ENCODE measurements around the gene DCAF4L1.

The DCAF4L1 gene

GRCh38 chr4:41963105-41963504 is 18.5 kb upstream of the DCAF4L1 start:
- Histone ChIP-seq H3K9ac (ENCODE audit: low read length) (no peak overlapping the region), H3K27me3 (ENCODE audit: control insufficient read depth, insufficient read depth, low read length) (no peaks in the 10 kb centered on the region), H3K9me3 (ENCODE audit: control insufficient read depth, low read length) (no peaks in the 10 kb centered on the region), H3K4me3 (ENCODE audit: low read length) (no peak overlapping the region), H3K4me1 (ENCODE audit: control insufficient read depth, insufficient read depth, low read length) (no peaks in the 10 kb centered on the region), H3K36me3 (ENCODE audit: control insufficient read depth, insufficient read depth, low read length) (no peaks in the 10 kb centered on the region)

DNA sequence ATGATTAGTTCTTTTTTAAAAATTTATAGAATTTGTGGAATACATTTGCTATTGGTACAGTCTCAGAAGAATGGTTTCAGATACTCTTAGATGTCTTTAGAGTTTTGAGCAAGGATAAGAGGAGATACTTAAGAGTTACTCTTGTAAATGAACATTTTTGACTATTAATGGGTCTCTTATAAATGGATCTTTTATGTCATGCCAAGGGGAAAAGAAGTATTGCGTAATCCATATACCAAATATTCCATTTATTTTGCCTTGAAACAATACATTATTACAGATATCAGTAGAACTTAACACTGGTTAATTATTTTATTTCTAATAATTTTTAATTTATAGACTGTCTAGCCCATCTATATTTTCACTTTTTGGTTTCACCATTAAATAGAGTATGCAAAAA is 17.2 kb upstream of the DCAF4L1 start:
- Histone ChIP-seq H3K9ac (ENCODE audit: low read length) (no peak overlapping the region), H3K4me3 (ENCODE audit: low read length) (no peak overlapping the region), H3K36me3 (ENCODE audit: control insufficient read depth, insufficient read depth, low read length) (no peaks in the 10 kb centered on the region), H3K9me3 (ENCODE audit: control insufficient read depth, low read length) (no peaks in the 10 kb centered on the region), H3K4me1 (ENCODE audit: control insufficient read depth, insufficient read depth, low read length) (no peaks in the 10 kb centered on the region), H3K27me3 (ENCODE audit: control insufficient read depth, insufficient read depth, low read length) (no peaks in the 10 kb centered on the region)

DNA sequence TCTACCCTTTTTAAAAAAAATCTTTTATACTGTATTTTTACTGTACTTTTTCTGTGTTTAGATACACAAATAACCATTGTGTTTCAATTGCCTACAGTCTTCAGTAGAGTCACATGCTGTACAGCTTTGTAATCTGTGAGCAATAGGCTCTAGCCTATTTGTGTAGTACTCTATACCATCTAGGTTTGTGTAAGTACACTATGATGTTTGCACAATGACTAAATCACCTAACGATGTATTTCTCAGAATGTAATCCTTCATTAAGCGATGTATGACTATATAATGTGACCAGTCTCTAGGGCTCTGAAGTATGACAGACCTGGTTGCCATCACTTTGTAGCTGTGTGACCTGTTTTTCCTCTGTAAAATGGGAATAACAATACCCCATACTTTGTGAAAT is 14.2 kb upstream of the DCAF4L1 start:
- Histone ChIP-seq H3K9me3 (ENCODE audit: control insufficient read depth, low read length) (no peaks in the 10 kb centered on the region), H3K4me1 (ENCODE audit: control insufficient read depth, insufficient read depth, low read length) (no peaks in the 10 kb centered on the region), H3K27me3 (ENCODE audit: control insufficient read depth, insufficient read depth, low read length) (no peaks in the 10 kb centered on the region), H3K9ac (ENCODE audit: low read length) (no peak overlapping the region), H3K4me3 (ENCODE audit: low read length) (no peak overlapping the region), H3K36me3 (ENCODE audit: control insufficient read depth, insufficient read depth, low read length) (no peaks in the 10 kb centered on the region)

DNA sequence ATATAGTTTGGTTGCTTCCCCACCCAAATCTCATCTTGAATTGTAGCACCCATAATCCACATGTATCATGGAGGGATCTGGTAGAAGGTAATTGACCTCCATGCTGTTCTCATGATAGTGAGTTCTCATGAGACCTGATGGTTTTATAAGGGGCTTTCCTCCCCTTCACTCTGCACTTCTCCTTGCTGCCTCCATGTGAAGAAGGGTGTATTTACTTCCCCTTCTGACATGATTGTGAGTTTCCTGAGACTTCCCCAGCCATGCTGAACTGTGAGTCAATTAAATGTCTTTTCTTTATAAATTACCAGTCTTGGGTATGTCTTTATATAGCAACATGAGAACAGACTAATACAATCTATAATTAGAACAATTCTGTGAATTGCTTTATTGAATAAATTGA is 11.9 kb upstream of the DCAF4L1 start:
- no peaks in the 10 kb centered on the region for H3K27me3 ChIP-seq (ENCODE audit: control insufficient read depth, insufficient read depth, low read length)

GRCh38 chr4:41975341-41975740 is 6.2 kb upstream of the DCAF4L1 start:
- Histone ChIP-seq H3K4me1 (ENCODE audit: control insufficient read depth, insufficient read depth, low read length) (no peaks in the 10 kb centered on the region), H3K9me3 (ENCODE audit: control insufficient read depth, low read length) (no peaks in the 10 kb centered on the region), H3K4me3 (ENCODE audit: low read length) (no peak overlapping the region), H3K27me3 (ENCODE audit: control insufficient read depth, insufficient read depth, low read length) (no peaks in the 10 kb centered on the region), H3K9ac (ENCODE audit: low read length) (no peak overlapping the region), H3K36me3 (ENCODE audit: control insufficient read depth, insufficient read depth, low read length) (no peaks in the 10 kb centered on the region)

More for the DNA sequence above, 11.9 kb upstream of the DCAF4L1 start:
- Histone ChIP-seq H3K4me1 (ENCODE audit: control insufficient read depth, insufficient read depth, low read length) (no peaks in the 10 kb centered on the region), H3K9me3 (ENCODE audit: control insufficient read depth, low read length) (no peaks in the 10 kb centered on the region), H3K9ac (ENCODE audit: low read length) (no peak overlapping the region), H3K36me3 (ENCODE audit: control insufficient read depth, insufficient read depth, low read length) (no peaks in the 10 kb centered on the region), H3K4me3 (ENCODE audit: low read length) (no peak overlapping the region)

- Histone ChIP-seq H3K4me3 (ENCODE audit: low read length) (no peak overlapping the region), H3K9ac (ENCODE audit: low read length) (no peak overlapping the region), H3K27me3 (ENCODE audit: control insufficient read depth, insufficient read depth, low read length) (no peaks in the 10 kb centered on the region), H3K9me3 (ENCODE audit: control insufficient read depth, low read length) (no peaks in the 10 kb centered on the region), H3K4me1 (ENCODE audit: control insufficient read depth, insufficient read depth, low read length) (no peaks in the 10 kb centered on the region), H3K36me3 (ENCODE audit: control insufficient read depth, insufficient read depth, low read length) (no peaks in the 10 kb centered on the region)
Observed at GRCh38 chr4:41976775-41977516, 4.6 kb upstream of the DCAF4L1 start.

DNA sequence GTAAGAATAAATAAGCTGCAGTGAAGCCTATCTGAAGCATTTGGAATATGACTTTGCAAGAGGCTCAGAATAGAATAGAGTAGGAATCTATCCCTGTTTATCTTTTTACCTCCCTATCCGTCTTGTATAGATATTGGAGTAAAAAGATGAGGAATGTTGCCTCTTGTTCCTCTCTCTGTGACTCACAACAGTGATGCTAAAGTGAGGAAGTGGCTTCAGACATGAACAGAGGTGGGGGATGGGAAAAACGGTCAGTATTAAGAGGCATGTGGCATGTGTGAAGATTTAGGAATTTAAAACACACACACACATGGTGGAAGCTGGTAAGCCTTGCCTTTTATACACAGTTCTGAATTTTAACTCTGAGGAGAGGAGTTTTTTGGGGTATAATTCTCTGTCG is 3.8 kb upstream of the DCAF4L1 start:
- Histone ChIP-seq H3K4me3 (ENCODE audit: low read length) (no peak overlapping the region), H3K27me3 (ENCODE audit: control insufficient read depth, insufficient read depth, low read length) (no peaks in the 10 kb centered on the region), H3K9ac (ENCODE audit: low read length) (no peak overlapping the region), H3K4me1 (ENCODE audit: control insufficient read depth, insufficient read depth, low read length) (no peaks in the 10 kb centered on the region), H3K36me3 (ENCODE audit: control insufficient read depth, insufficient read depth, low read length) (no peaks in the 10 kb centered on the region), H3K9me3 (ENCODE audit: control insufficient read depth, low read length) (no peaks in the 10 kb centered on the region)

- no peaks in the 10 kb centered on the region for H3K9me3 ChIP-seq (ENCODE audit: control insufficient read depth, low read length)
- H3K36me3 ChIP-seq (ENCODE audit: control insufficient read depth, insufficient read depth, low read length): no peaks in the 10 kb centered on the region
- H3K9ac ChIP-seq (ENCODE audit: low read length): no peak overlapping the region
- H3K4me1 ChIP-seq (ENCODE audit: control insufficient read depth, insufficient read depth, low read length): no peaks in the 10 kb centered on the region
- no peak overlapping the region for H3K4me3 ChIP-seq (ENCODE audit: low read length)
- H3K27me3 ChIP-seq (ENCODE audit: control insufficient read depth, insufficient read depth, low read length): no peaks in the 10 kb centered on the region
Observed at GRCh38 chr4:41982716-41983115, 1.2 kb downstream of the DCAF4L1 start.

DNA sequence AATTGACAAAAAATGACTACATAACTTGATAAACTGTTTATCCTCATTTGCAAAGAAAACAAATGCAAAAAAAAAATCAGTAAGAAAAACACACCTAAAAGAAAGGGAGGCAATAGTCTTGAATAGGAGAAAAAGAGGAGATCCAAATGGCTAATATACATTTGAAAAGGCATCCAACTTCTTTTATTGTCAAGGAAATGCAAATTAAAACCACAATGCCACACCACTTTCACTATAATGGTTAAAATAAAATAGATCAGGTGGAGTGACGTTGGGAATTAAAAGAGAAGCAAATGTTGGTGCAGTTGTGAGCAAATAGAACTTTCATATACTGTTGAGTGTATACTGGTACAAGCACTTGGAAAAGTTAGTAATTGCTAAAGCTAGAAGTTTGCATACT is 3.6 kb downstream of the DCAF4L1 start:
- H3K27me3 ChIP-seq (ENCODE audit: control insufficient read depth, insufficient read depth, low read length): no peaks in the 10 kb centered on the region
- H3K9me3 ChIP-seq (ENCODE audit: control insufficient read depth, low read length): no peaks in the 10 kb centered on the region
- H3K4me1 ChIP-seq (ENCODE audit: control insufficient read depth, insufficient read depth, low read length): no peaks in the 10 kb centered on the region
- H3K4me3 ChIP-seq (ENCODE audit: low read length): no peak overlapping the region
- H3K36me3 ChIP-seq (ENCODE audit: control insufficient read depth, insufficient read depth, low read length): no peaks in the 10 kb centered on the region
- no peak overlapping the region for H3K9ac ChIP-seq (ENCODE audit: low read length)

GRCh38 chr4:41989994-41990364 is 8.4 kb downstream of the DCAF4L1 start:
- Histone ChIP-seq H3K36me3 (ENCODE audit: control insufficient read depth, insufficient read depth, low read length) (no peaks in the 10 kb centered on the region), H3K4me3 (ENCODE audit: low read length) (peak overlapping the region; percentile 98), H3K4me1 (ENCODE audit: control insufficient read depth, insufficient read depth, low read length) (peaks cover 4% of the 10 kb centered on the region), H3K9ac (ENCODE audit: low read length) (peak overlapping the region; percentile 95), H3K9me3 (ENCODE audit: control insufficient read depth, low read length) (no peaks in the 10 kb centered on the region), H3K27me3 (ENCODE audit: control insufficient read depth, insufficient read depth, low read length) (no peaks in the 10 kb centered on the region)

DNA sequence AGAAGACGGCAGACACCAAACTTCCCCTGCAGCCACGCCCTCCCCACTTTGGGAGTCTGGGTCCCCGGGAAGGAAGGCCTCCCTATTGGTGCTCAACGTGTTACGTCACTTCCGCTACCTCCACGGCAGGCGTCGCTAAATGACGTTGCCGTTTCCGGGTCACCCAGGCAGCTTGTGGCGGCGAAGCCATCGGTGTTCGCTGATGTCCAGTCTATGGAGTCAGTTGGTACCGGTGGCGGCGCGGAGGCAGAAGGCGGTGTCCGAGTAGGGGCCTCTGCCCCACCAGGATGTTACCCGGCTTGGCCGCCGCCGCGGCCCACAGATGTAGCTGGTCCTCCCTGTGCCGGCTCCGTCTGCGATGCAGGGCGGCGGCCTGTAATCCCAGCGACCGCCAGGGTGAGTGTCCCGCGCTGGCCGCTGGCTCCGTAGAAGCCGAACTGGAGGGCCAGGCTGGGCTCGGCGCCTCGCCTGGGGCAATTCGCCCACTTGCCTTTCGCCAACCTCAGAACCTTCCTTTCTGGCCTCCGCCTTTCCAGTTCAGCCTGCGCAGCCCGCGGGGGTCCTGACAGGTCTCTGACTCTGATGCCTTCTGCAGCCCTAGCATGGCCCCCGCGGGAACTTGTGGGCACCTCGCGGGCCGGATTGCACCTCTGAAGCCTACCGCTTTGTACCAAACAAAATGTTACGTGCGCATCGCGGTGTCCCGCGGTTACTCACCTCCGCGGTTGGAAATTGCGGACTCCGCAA is 9.0 kb downstream of the DCAF4L1 start, which contains the start of gene SLC30A9:
Gene SLC30A9 (plus strand): TSS at position 166 of the 747 bp plus-strand sequence. CDS start 122 bp downstream, at position 288.
- Histone ChIP-seq H3K9me3 (ENCODE audit: control insufficient read depth, low read length) (no peaks in the 10 kb centered on the region), H3K4me3 (ENCODE audit: low read length) (peak within 1 kb of the TSS; percentile 98), H3K27me3 (ENCODE audit: control insufficient read depth, insufficient read depth, low read length) (no peaks in the 10 kb centered on the region), H3K9ac (ENCODE audit: low read length) (peak within 1 kb of the TSS; percentile 95), H3K4me1 (ENCODE audit: control insufficient read depth, insufficient read depth, low read length) (peaks cover 4% of the 10 kb centered on the region), H3K36me3 (ENCODE audit: control insufficient read depth, insufficient read depth, low read length) (no peaks in the 10 kb centered on the region)

DNA sequence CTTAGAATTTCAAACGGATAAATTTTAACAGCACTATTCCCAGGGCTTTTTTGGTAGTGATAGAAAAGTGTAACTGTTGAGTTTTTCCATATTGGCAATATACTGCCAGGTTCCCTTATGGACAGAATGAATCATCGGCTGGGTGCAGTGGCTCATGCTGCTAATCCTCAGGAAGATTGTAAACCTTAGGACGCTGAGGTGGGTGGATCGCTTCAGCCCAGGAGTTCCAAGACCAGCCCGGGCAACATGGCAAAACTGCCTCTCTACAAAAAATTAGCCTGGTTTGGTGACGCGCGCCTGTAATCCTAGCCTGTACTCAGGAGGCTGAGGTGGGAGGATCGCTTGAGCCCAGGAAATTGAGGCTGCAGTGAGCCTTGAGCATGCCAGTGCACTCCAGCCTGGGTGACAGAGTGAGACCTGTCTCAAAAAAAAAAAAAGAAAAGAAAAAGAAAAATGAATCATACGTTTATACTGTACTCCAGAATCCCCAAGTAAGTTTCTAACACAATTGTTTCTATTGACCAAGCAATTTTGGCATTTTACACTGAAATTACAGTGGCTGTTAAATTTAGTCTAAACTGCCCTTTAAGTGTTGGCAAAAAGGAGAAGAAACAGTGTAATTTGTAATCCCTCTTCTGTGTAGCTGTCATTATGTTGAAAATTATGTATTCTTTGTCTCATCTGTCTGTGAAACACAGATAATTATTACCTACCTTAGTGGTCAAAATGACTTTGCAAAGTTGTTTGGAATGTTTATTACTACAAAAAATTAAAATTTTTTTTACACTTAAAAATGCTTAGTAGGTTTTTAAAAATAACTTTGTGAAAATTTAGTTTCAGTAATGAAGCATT is 10.6 kb downstream of the DCAF4L1 start:
- Histone ChIP-seq H3K36me3 (ENCODE audit: control insufficient read depth, insufficient read depth, low read length) (no peaks in the 10 kb centered on the region), H3K27me3 (ENCODE audit: control insufficient read depth, insufficient read depth, low read length) (no peaks in the 10 kb centered on the region), H3K9me3 (ENCODE audit: control insufficient read depth, low read length) (no peaks in the 10 kb centered on the region), H3K9ac (ENCODE audit: low read length) (no peak overlapping the region), H3K4me3 (ENCODE audit: low read length) (no peak overlapping the region), H3K4me1 (ENCODE audit: control insufficient read depth, insufficient read depth, low read length) (peaks cover 4% of the 10 kb centered on the region)

Data from mucosa of stomach (tissue), 1 donor.